H1 (cell line): ENCODE measurements around the gene STX5. TPM values are rescaled to one million over a fixed set of nuclear protein-coding genes. Genes with fewer than 3 reads are reported as not detected.

Experiments
- CTCF ChIA-PET: fragments of 300-600 bp; sonication (Branson Sonifier 250); formaldehyde crosslinking; loops from one replicate; lab custom pipeline; 2021; ENCODE audit not compliant: partially characterized antibody; lab: Charles Lee
- POLR2A ChIA-PET: fragments of 300-600 bp; sonication (Branson Sonifier 250); formaldehyde crosslinking; loops from one replicate; lab custom pipeline; 2021; ENCODE audit warnings: inconsistent platforms; ENCODE audit not compliant: partially characterized antibody; lab: Charles Lee
- DNase-seq, 2 experiments: peaks; one replicate each; pipeline versions ENCODE4 v3.0.0 to v3.0.0-alpha.2; 2010 to 2022; ENCODE audit warnings: low spot score in 2 of 2, low read depth in 1 of 2, mixed read lengths in 1 of 2
- FAIRE-seq: peaks from 2 replicates; lab custom pipeline; 2011; peaks lifted over from hg19 to GRCh38; lab: Jason Lieb, UNC
- H2AFZ ChIP-seq: 2 replicates; pipeline ENCODE4 v1.8.1; 2012; ENCODE audit warnings: low read length, inconsistent platforms
- H2AK5ac ChIP-seq: 2 replicates; pipeline ENCODE4 v1.6.1; 2013; ENCODE audit warnings: low read depth, low read length
- H2BK120ac ChIP-seq: replicated peaks from 2 replicates; pipeline ENCODE3; 2013; ENCODE audit warnings: low read depth, low read length, inconsistent platforms
- H2BK12ac ChIP-seq: 2 replicates; pipeline ENCODE4 v1.6.1; 2013; ENCODE audit warnings: low read depth, low read length
- H2BK15ac ChIP-seq: 2 replicates; pipeline ENCODE4 v1.6.1; 2013; ENCODE audit warnings: low read length
- H2BK20ac ChIP-seq: 2 replicates; pipeline ENCODE4 v1.6.1; 2013; ENCODE audit warnings: low read length
- H2BK5ac ChIP-seq: 2 replicates; pipeline ENCODE4 v1.6.1; 2013; ENCODE audit warnings: low read depth, low read length
- H3K14ac ChIP-seq: 2 replicates; pipeline ENCODE4 v1.6.1; 2013; ENCODE audit warnings: inconsistent platforms; ENCODE audit not compliant: insufficient read length
- H3K18ac ChIP-seq: 2 replicates; pipeline ENCODE4 v1.6.1; 2013; ENCODE audit warnings: low read length; ENCODE audit errors: extremely low read depth
- H3K23ac ChIP-seq: 2 replicates; pipeline ENCODE4 v1.6.1; 2013; ENCODE audit warnings: inconsistent platforms; ENCODE audit not compliant: insufficient read length
- H3K23me2 ChIP-seq: 2 replicates; pipeline ENCODE4 v1.6.1; 2013; ENCODE audit warnings: low read depth, low read length
- H3K27ac ChIP-seq: 2 replicates; pipeline ENCODE4 v1.6.1; 2011; ENCODE audit warnings: low read depth, low read length, inconsistent platforms
- H3K27me3 ChIP-seq, 4 experiments: replicated peaks in 1 of 4; 1 replicate in 1 of 4; 2 replicates in 3 of 4; pipeline versions ENCODE4 v1.6.1 to v1.8.1; 2011 to 2013; ENCODE audit warnings: low read length in 3 of 4, mild to moderate bottlenecking in 3 of 4, inconsistent platforms in 2 of 4, mixed read lengths in 2 of 4, moderate library complexity in 1 of 4; ENCODE audit not compliant: control insufficient read depth in 3 of 4, insufficient read depth in 3 of 4; ENCODE audit errors: extremely low read depth in 1 of 4
- H3K36me3 ChIP-seq, 4 experiments: 2 replicates each; pipeline versions ENCODE4 v1.6.1 to v1.8.1; 2011 to 2013; ENCODE audit warnings: mild to moderate bottlenecking in 4 of 4, low read length in 3 of 4, moderate library complexity in 2 of 4, control low read depth in 1 of 4, inconsistent platforms in 1 of 4; ENCODE audit not compliant: insufficient read depth in 4 of 4, control insufficient read depth in 2 of 4
- H3K4ac ChIP-seq: replicated peaks from 2 replicates; pipeline ENCODE3; 2013; ENCODE audit warnings: low read length, low read depth, mixed read lengths, inconsistent platforms; ENCODE audit not compliant: insufficient read length
- H3K4me1 ChIP-seq, 4 experiments: replicated peaks in 1 of 4; 1 replicate in 1 of 4; 2 replicates in 3 of 4; pipeline versions ENCODE4 v1.6.1 to v1.8.1; 2011 to 2013; ENCODE audit warnings: low read length in 3 of 4, inconsistent platforms in 2 of 4, mixed read lengths in 1 of 4; ENCODE audit not compliant: insufficient read depth in 4 of 4, control insufficient read depth in 3 of 4
- H3K4me2 ChIP-seq, 2 experiments: 2 replicates each; pipeline versions ENCODE4 v1.6.1 to v1.8.1; 2011 to 2013; ENCODE audit warnings: low read depth in 2 of 2, low read length in 2 of 2, control low read depth in 1 of 2, inconsistent platforms in 1 of 2, mild to moderate bottlenecking in 1 of 2; ENCODE audit not compliant: insufficient read depth in 1 of 2
- H3K4me3 ChIP-seq, 4 experiments: fragments of 200-600, 300-600 bp in 1 of 4; sonication (generic), shearing (Covaris generic), sonication (Bioruptor Twin) in 1 of 4; 2 replicates each; pipeline versions ENCODE4 v1.5.1 to v1.8.1; 2011 to 2016; ENCODE audit warnings: low read length in 4 of 4, low read depth in 3 of 4, control low read depth in 2 of 4, inconsistent platforms in 2 of 4, mild to moderate bottlenecking in 2 of 4, mixed read lengths in 1 of 4, moderate library complexity in 1 of 4; ENCODE audit not compliant: insufficient read depth in 2 of 4; ENCODE audit errors: extremely low read depth in 1 of 4
- H3K56ac ChIP-seq: replicated peaks from 2 replicates; pipeline ENCODE3; 2013; ENCODE audit warnings: low read depth, mild to moderate bottlenecking, mixed read lengths, low read length, inconsistent platforms; ENCODE audit not compliant: insufficient read length
- H3K79me1 ChIP-seq: 2 replicates; pipeline ENCODE4 v1.6.1; 2013; ENCODE audit warnings: low read depth, low read length, control low read depth
- H3K79me2 ChIP-seq, 2 experiments: 2 replicates each; pipeline versions ENCODE4 v1.6.1 to v1.8.1; 2012 to 2013; ENCODE audit warnings: low read length in 2 of 2, mild to moderate bottlenecking in 2 of 2, inconsistent platforms in 1 of 2; ENCODE audit not compliant: insufficient read depth in 2 of 2, control insufficient read depth in 1 of 2
- H3K9ac ChIP-seq, 4 experiments: replicated peaks in 1 of 4; 1 replicate in 1 of 4; 2 replicates in 3 of 4; pipeline versions ENCODE4 v1.6.1 to v1.8.1; 2011 to 2013; ENCODE audit warnings: low read depth in 3 of 4, low read length in 3 of 4, control low read depth in 2 of 4, mild to moderate bottlenecking in 2 of 4, moderate library complexity in 2 of 4, inconsistent platforms in 1 of 4; ENCODE audit errors: extremely low read depth in 1 of 4
- H3K9me3 ChIP-seq, 2 experiments: 2 replicates each; pipeline versions ENCODE4 v1.6.1 to v1.8.1; 2012 to 2013; ENCODE audit warnings: mild to moderate bottlenecking in 2 of 2, moderate library complexity in 2 of 2, control low read depth in 1 of 2, inconsistent platforms in 1 of 2, low read depth in 1 of 2, low read length in 1 of 2, mixed read lengths in 1 of 2; ENCODE audit not compliant: insufficient read depth in 2 of 2
- H4K20me1 ChIP-seq, 2 experiments: replicated peaks in 1 of 2; 2 replicates each; pipeline versions ENCODE3 to v1.8.1; 2011 to 2013; ENCODE audit warnings: inconsistent platforms in 2 of 2, low read length in 2 of 2, mild to moderate bottlenecking in 1 of 2; ENCODE audit not compliant: insufficient read depth in 2 of 2, control insufficient read depth in 1 of 2
- H4K5ac ChIP-seq: 2 replicates; pipeline ENCODE4 v1.6.1; 2013; ENCODE audit warnings: low read length, low read depth, mixed read lengths, inconsistent platforms; ENCODE audit not compliant: insufficient read length
- H4K8ac ChIP-seq: 2 replicates; pipeline ENCODE4 v1.8.0; 2013; ENCODE audit warnings: mild to moderate bottlenecking, moderate library complexity, low read length, inconsistent platforms; ENCODE audit not compliant: insufficient read depth; ENCODE audit errors: extremely low read depth
- H4K91ac ChIP-seq: replicated peaks from 2 replicates; pipeline ENCODE3; 2013; ENCODE audit warnings: low read length, mixed read lengths, inconsistent platforms; ENCODE audit not compliant: insufficient read length
- CEBPB ChIP-seq: IDR thresholded peaks from 2 replicates; pipeline ENCODE4 v1.6.1; 2012; ENCODE audit warnings: low read depth, low read length
- CHD2 ChIP-seq: IDR thresholded peaks from 2 replicates; pipeline ENCODE4 v1.6.1; 2012; ENCODE audit warnings: low read length, improper control_type of control experiment
- CREB1 ChIP-seq: IDR thresholded peaks from 2 replicates; pipeline ENCODE4 v1.6.1; 2012; ENCODE audit warnings: inconsistent platforms
- PHF8 ChIP-seq: fragments of 200-600 bp; sonication (generic); conservative IDR thresholded peaks from 2 replicates; pipeline ENCODE4 v1.7.1; 2012; ENCODE audit warnings: low read depth, mild to moderate bottlenecking, inconsistent platforms, low read length, moderate library complexity
- RAD21 ChIP-seq, 2 experiments: IDR thresholded peaks in 1 of 2; conservative IDR thresholded peaks in 1 of 2; 2 replicates each; pipeline ENCODE4 v1.6.1; 2011; ENCODE audit warnings: low read depth in 2 of 2, low read length in 2 of 2, improper control_type of control experiment in 1 of 2, inconsistent platforms in 1 of 2, mild to moderate bottlenecking in 1 of 2, moderate library complexity in 1 of 2
- SRF ChIP-seq: IDR thresholded peaks from 2 replicates; pipeline ENCODE4 v1.6.1; 2011; ENCODE audit warnings: mild to moderate bottlenecking, low read depth, low read length, moderate library complexity
- TBP ChIP-seq: IDR thresholded peaks from 2 replicates; pipeline ENCODE4 v1.6.1; 2011; ENCODE audit warnings: low read depth, low read length, improper control_type of control experiment
- whole genome bisulfite sequencing, 2 experiments: shearing (Covaris generic) in 1 of 2; methylation state at CpG; one replicate each; pipeline versions ENCODE4 v1.1.6 to v1.1.7; 2013 to 2015; ENCODE audit warnings: low lambda C conversion rate in 2 of 2, mixed read lengths in 2 of 2, inconsistent platforms in 1 of 2, low coverage in 1 of 2, missing lambda C conversion rate in 1 of 2; ENCODE audit not compliant: insufficient replicate concordance in 2 of 2, insufficient coverage in 1 of 2, insufficient read length in 1 of 2; ENCODE audit errors: extremely low coverage in 1 of 2, missing lambda C conversion rate in 1 of 2; 5-methylcytosine and 5-hydroxymethylcytosine counted together
- polyA plus RNA-seq, 7 experiments: library from polyadenylated mRNA; depleted of rRNA in 3 of 7; stranded (reverse) in 5 of 7; unstranded in 2 of 7; fragments of >200 nt in 5 of 7; fragments of 200-250 nt in 2 of 7; gene quantifications; 1 replicate in 5 of 7; 2 replicates in 1 of 7; 4 replicates in 1 of 7; pipeline versions ENCODE4 v1.2.1 to v1.2.3, GENCODE V29; 2011 to 2013; ENCODE audit warnings: missing spikeins in 2 of 7, mixed read lengths in 2 of 7
- total RNA-seq: library from RNA; stranded (reverse); fragmentation: NEBNext Ultra II Directional; extraction: Animal tissue kit (Norgen Biotek cat#: 25700); gene quantifications from 2 replicates; pipeline ENCODE4 v1.2.1, GENCODE V29; 2021
- TF ChIP-seq, protein P1 (sequence below): IDR thresholded peaks from 2 replicates; pipeline ENCODE4 v1.6.1; 2011; ENCODE audit warnings: low read length, improper control_type of control experiment
- TF ChIP-seq, protein P2 (sequence below): IDR thresholded peaks from 2 replicates; pipeline ENCODE4 v1.6.1; 2012; ENCODE audit warnings: inconsistent platforms
- TF ChIP-seq, protein P3 (sequence below): IDR thresholded peaks from 2 replicates; pipeline ENCODE4 v1.6.1; 2012; ENCODE audit warnings: inconsistent platforms

STX5 gene
- total and polyA plus RNA-seq, 2 of the 8 experiments (the other 6 are each of a cell fraction or from before 2014, with no cell fraction given): 24.2 to 28.5 TPM

DNA sequence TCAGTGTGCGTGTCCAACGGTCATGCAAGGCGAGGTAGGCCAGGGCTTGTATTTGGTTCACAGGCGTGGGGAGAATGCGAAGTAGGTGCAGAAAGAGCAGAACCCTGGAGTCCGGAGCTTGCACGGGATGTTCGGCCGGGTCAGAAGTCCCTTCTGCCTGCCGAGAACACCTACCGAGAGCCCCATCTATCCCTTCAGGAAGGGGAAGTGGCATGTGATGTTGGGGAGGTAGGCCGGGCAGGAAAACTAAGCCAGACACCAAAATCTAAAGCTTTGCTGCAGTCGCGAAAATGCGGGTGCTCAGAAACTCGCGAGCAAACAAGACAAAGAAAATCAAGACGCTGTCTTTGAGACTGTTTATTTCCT, 61.1 kb downstream of the STX5 start:
- Histone ChIP-seq H4K8ac (peak overlapping the region; percentile 87), H3K23ac (peak overlapping the region; percentile 17), H2BK15ac (no peak overlapping the region), H3K4me1 (peaks cover 0 to 9% (median 5%) of the 10 kb centered on the region in 4 experiments; a peak in 6 of 7 replicates), H3K27me3 (no peaks in the 10 kb centered on the region), H3K18ac (peak overlapping the region; percentile 68), H3K56ac (peak overlapping the region; percentile 0), H4K5ac (peak overlapping the region; percentile 92), H2BK120ac (peak overlapping the region; percentile 90), H3K27ac (peak overlapping the region; percentile 72), H3K79me2 (peaks cover 0 to 19% of the 10 kb centered on the region in 2 experiments; a peak in 2 of 4 replicates), H2BK5ac (peak overlapping the region; percentile 90; the same call in 1 of the 2 replicates), H3K14ac (no peak overlapping the region), H3K4ac (peak overlapping the region; percentile 40), H2AFZ (0 out of 2 replicates have a peak overlapping the region, but pooled peaks have one; percentile 60), H3K9ac (peak overlapping the region; percentile 15 to 88 (median 59)), H3K36me3 (peaks cover 6 to 20% (median 16%) of the 10 kb centered on the region in 4 experiments; a peak in 7 of 8 replicates), H3K79me1 (peaks cover 6% of the 10 kb centered on the region; the same call in 1 of the 2 replicates), H3K4me3 (peak overlapping the region; percentile 77 to 95 (median 92); a peak in 7 of 8 replicates), H2BK12ac (peak overlapping the region; percentile 72; the same call in 1 of the 2 replicates), H2BK20ac (peak overlapping the region; percentile 51; the same call in 1 of the 2 replicates), H4K91ac (peak overlapping the region; percentile 90), H3K23me2 (peaks cover 3% of the 10 kb centered on the region), H3K4me2 (peak overlapping the region; percentile 95 to 97), H4K20me1 (peaks cover 0 to 2% of the 10 kb centered on the region in 2 experiments), H2AK5ac (0 out of 2 replicates have a peak overlapping the region, but pooled peaks have one; percentile 79), H3K9me3 (no peaks in the 10 kb centered on the region)
- CTCF ChIA-PET: interaction anchor here (0.9 to 10.2 kb wide), 14 partner anchors 9 to 142 kb away, joined by 3 to 94 read pairs (median 8); partner anchors contain the start of genes BSCL2, POLR2G, TMEM179B and TTC9C
- WGBS, 2 experiments: 14% methylated on average over 18 of the region's 18 CpGs; no CpG with 5 or more reads in 1 of the 2 experiments
- FAIRE-seq: no peak
- peak in 1 of 2 experiments; percentile 65 for DNase-seq
- POLR2A ChIA-PET: interaction anchor here (0.6 to 7.8 kb wide), 30 partner anchors 8 to 179 kb away, joined by 3 to 145 read pairs (median 6); partner anchors contain the start of genes BSCL2, C11orf98, CSKMT and GNG3
- TF ChIP-seq, protein P1, sequence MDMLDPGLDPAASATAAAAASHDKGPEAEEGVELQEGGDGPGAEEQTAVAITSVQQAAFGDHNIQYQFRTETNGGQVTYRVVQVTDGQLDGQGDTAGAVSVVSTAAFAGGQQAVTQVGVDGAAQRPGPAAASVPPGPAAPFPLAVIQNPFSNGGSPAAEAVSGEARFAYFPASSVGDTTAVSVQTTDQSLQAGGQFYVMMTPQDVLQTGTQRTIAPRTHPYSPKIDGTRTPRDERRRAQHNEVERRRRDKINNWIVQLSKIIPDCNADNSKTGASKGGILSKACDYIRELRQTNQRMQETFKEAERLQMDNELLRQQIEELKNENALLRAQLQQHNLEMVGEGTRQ: no peak
- TF ChIP-seq, protein P2, sequence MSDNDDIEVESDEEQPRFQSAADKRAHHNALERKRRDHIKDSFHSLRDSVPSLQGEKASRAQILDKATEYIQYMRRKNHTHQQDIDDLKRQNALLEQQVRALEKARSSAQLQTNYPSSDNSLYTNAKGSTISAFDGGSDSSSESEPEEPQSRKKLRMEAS: no peak
- no peak for TF ChIP-seq PHF8
- TF ChIP-seq, protein P3, sequence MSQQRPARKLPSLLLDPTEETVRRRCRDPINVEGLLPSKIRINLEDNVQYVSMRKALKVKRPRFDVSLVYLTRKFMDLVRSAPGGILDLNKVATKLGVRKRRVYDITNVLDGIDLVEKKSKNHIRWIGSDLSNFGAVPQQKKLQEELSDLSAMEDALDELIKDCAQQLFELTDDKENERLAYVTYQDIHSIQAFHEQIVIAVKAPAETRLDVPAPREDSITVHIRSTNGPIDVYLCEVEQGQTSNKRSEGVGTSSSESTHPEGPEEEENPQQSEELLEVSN: no peak
- TF ChIP-seq CHD2: no peak
- TF ChIP-seq RAD21 (IDR thresholded peaks at IDR 0.05 in 1 of 2, conservative IDR thresholded peaks at IDR 0.05 in 1 of 2; ENCODE audit: low read depth in 2 of 2, low read length in 2 of 2): no peak
- TF ChIP-seq CREB1: 0 out of 2 replicates have a peak, but pooled peaks have one; percentile 7
- no peak for TF ChIP-seq TBP
- TF ChIP-seq SRF: no peak
- no peak for TF ChIP-seq CEBPB
